Activated naive CD8-positive, alpha-beta T cell treated with anti-CD3 and anti-CD28 coated beads, Interleukin-2, amount 50 U/mL, for 24 hours (primary cell): ENCODE data around the gene PLA2G4B.

ENCODE experiments used
- ATAC-seq: fragments of 150-1000 bp; cut with Tn5 transposase; one replicate; pipeline ENCODE4 v1.10.0; 2021
- DNase-seq: peaks from one replicate; pipeline ENCODE4 v3.0.0; 2021
- H3K27ac Mint-ChIP-seq: one replicate; pipeline ENCODE4 v1.8.0; 2021; ENCODE audit warnings: mild to moderate bottlenecking, mixed read lengths
- H3K27me3 Mint-ChIP-seq: one replicate; pipeline ENCODE4 v1.8.0; 2021; ENCODE audit warnings: mixed read lengths
- H3K36me3 Mint-ChIP-seq: one replicate; pipeline ENCODE4 v1.8.0; 2021; ENCODE audit warnings: low read depth, mixed read lengths
- H3K4me1 Mint-ChIP-seq: one replicate; pipeline ENCODE4 v1.8.0; 2021; ENCODE audit warnings: mixed read lengths
- H3K4me3 Mint-ChIP-seq: one replicate; pipeline ENCODE4 v1.8.0; 2021; ENCODE audit warnings: mild to moderate bottlenecking, moderate library complexity, mixed read lengths
- H3K9me3 Mint-ChIP-seq: one replicate; pipeline ENCODE4 v1.8.0; 2021; ENCODE audit warnings: mixed read lengths

Gene PLA2G4B

GRCh38 chr15:41896566-41896965 lies 57.9 kb downstream of the PLA2G4B start:
- Mint-ChIP-seq H3K36me3 (no peaks in the 10 kb centered on the region), H3K27me3 (no peaks in the 10 kb centered on the region), H3K4me1 (peaks cover 25% of the 10 kb centered on the region), H3K4me3 (no peak overlapping the region), H3K9me3 (no peaks in the 10 kb centered on the region), H3K27ac (no peak overlapping the region)
- DNase-seq = no peak
- no peak for ATAC-seq

- Mint-ChIP-seq H3K9me3 (no peaks in the 10 kb centered on the region), H3K27ac (no peak overlapping the region), H3K4me3 (no peak overlapping the region), H3K4me1 (peaks cover 24% of the 10 kb centered on the region), H3K27me3 (no peaks in the 10 kb centered on the region), H3K36me3 (peaks cover 4% of the 10 kb centered on the region)
- ATAC-seq (no peak), DNase-seq (no peak)
Observed at GRCh38 chr15:41897363-41897799, 58.7 kb downstream of the PLA2G4B start.
